GM21619 (cell line): ENCODE data around the gene DCAF10.
"Not testable (repeated sequence)": the region's sequence is repeated elsewhere in the genome, so short reads cannot be mapped to it uniquely, and the experiment has no call there.

Source experiments
- ATAC-seq: cut with Tn5 transposase; IDR thresholded peaks from one replicate; pipeline ENCODE4 v1.9.1; 2021; ENCODE audit not compliant: unreplicated experiment

The DCAF10 gene

DNA sequence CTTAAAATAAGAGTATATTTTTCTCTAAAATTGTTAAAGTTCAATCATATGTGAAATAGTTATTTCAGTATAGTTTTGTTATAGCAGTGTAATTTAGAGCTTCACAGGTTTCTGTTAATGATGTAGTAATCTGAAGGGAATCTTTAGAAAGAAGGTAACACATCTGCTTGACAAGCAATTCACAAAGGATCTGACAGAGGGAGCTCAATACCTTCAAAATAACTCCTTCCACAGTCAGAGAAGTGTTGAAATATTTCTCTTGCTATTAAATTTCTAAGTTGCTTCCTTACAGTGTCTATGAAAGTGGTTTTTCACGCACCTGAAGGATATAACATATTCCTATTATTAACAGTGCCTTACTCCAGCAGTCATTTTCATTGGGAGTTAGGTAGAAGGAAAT is 58.4 kb downstream of the DCAF10 start:
- no peak for ATAC-seq

DNA sequence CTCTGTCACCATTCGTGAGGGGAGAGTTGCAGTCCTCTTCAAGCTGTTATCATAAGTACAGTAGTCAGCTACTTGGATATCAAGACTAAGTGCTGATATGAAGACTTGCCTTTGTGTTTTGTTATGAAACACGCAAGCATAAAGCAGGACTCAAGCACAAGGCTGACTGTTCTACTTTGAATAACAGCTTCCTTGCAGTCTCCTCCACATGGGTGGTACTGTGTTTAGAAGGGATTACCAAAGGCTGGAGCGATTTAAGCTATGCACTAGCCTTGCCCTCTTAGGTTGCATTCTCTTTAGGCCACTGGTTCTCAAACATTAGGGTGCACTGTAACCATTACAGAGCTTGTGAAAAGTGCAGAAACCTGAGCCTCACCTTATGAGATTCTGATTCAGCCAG is 61.9 kb downstream of the DCAF10 start:
- no peak for ATAC-seq

DNA sequence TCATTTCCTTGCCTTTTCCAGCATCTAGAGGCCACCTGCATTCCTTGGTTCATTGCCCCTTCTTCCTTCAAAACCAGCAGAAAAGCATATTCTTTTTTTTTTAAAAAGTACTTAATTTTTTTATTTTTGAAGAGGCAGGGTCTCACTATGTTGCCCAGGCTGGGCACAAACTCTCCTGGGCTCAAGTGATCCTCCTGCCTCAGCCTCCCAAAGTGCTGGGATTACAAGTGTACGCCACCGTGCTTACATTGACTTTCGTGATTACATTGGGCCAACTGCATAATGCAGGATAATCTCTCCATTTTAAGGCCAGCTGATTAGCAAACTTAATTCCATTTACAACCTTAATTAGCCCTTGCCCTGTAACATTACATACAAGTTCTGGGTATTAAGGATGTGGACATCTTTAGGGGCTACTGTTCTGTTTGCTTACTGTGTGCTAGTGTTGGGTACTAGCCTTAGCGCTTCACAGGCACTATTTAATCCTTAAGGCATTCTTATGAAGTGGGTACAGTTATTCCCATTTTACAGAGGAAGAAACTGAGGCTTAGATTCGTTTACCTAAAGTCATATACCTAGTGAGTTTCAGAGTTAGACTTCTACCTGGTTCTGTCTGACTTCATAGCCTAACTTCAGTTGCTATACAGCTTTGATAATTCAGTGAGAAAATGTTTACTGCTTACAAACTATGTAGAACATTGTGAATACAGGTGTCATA is 69.6 kb downstream of the DCAF10 start:
- ATAC-seq = no peak

DNA sequence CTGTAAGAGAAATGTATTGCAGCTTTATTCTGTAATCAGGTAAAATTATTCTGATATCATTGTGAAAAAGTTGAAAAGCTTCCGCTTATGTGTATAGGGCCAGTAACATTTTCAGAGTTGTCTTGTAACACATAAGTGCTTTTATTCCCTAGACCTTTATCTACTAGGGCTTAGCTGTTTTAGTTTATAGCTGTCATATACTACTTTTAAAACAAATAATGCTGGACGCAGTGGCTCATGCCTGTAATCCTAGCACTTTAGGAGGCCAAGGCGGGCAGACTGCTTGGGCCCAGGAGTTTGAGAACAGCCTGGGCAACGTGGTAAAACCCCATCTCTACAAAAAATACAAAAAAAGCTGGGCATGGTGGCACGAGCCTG is 70.2 kb downstream of the DCAF10 start:
- no peak for ATAC-seq

- ATAC-seq = no peak
Observed at GRCh38 chr9:37873955-37874354, 73.4 kb downstream of the DCAF10 start.

DNA sequence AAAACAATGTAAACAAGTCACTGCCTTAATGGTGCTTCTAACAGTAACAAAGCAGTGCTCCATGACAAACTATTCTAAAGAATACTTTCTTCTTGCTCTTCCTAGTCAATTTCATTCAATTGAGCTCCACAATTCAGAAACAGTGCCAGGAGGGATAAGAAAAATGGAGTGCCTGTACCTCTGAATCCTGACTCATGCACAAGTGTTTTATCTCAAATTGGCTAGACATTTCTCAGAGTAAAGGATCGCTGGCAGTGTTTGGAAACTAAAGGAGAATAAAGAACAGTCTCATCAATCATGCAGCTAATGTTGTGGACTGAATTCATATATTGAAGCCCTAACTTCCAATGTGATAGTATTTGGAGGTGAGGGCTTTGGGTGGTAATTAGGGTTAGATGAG is 75.8 kb downstream of the DCAF10 start:
- no peak for ATAC-seq

GRCh38 chr9:37880916-37881479 is 80.4 kb downstream of the DCAF10 start:
- ATAC-seq = no peak

- not testable (repeated sequence) for ATAC-seq
Observed at GRCh38 chr9:37887977-37888583, 87.5 kb downstream of the DCAF10 start.

- no peak for ATAC-seq
Observed at GRCh38 chr9:37889536-37889935, 88.9 kb downstream of the DCAF10 start.

DNA sequence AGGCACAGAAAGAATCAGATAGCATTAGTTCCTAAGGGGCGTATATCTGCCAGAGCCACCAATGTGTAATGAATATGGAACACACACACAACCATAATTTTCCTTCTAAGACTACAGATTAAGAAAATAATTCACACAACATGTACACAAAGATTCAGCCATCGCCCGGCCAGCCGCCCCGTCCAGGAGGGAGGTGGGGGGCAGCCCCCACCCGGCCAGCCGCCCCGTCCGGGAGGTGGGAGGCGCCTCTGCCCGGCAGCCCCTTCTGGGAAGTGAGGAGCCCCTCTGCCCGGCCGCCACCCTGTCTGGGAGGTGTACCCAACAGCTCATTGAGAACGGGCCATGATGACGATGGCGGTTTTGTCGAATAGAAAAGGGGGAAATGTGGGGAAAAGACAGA is 90.4 kb downstream of the DCAF10 start:
- ATAC-seq = not testable (repeated sequence)

DNA sequence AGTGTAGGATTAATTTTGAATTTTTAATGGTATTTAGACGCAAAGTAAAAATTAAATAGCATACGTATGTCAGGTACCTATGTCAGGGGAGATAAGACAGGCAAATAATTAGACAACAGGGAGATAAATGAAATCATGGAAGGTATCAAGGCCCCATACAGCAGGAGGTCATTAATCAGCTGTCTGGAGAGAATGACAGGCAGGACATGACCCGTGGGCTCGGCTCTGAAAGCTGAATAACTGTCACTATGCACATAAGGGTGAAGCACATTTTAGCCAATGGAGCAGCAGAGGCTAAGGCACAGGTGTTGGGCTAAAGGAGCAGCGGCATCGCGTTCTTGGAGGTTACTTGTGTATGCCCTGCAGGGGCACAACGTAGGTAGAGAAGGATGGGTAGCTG is 91.5 kb downstream of the DCAF10 start:
- ATAC-seq = no peak

GRCh38 chr9:37897665-37898064 is 97.1 kb downstream of the DCAF10 start:
- ATAC-seq = no peak

GRCh38 chr9:37899041-37899440 is 98.4 kb downstream of the DCAF10 start:
- ATAC-seq = no peak

DNA sequence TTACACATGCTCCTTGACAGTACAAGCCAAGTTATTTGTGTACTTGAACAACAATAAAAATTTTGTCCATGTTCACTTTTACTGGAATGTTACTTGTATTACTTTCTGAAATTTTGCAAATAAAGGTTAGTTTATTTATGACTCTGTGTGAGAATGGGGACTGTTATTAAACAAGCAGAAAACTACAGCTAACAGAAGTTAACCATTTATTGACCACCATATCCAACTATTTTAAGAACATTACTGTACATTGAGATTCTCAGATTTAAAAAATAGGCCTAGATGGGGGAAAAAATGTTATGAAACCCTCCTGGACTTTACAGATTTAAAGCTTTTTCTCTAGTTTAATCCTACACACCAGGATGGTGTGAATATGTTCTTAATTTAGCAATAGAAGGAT is 101.5 kb downstream of the DCAF10 start:
- ATAC-seq = no peak

GRCh38 chr9:37902796-37903646 is 102.4 kb downstream of the DCAF10 start:
- ATAC-seq = peak; percentile 17

DNA sequence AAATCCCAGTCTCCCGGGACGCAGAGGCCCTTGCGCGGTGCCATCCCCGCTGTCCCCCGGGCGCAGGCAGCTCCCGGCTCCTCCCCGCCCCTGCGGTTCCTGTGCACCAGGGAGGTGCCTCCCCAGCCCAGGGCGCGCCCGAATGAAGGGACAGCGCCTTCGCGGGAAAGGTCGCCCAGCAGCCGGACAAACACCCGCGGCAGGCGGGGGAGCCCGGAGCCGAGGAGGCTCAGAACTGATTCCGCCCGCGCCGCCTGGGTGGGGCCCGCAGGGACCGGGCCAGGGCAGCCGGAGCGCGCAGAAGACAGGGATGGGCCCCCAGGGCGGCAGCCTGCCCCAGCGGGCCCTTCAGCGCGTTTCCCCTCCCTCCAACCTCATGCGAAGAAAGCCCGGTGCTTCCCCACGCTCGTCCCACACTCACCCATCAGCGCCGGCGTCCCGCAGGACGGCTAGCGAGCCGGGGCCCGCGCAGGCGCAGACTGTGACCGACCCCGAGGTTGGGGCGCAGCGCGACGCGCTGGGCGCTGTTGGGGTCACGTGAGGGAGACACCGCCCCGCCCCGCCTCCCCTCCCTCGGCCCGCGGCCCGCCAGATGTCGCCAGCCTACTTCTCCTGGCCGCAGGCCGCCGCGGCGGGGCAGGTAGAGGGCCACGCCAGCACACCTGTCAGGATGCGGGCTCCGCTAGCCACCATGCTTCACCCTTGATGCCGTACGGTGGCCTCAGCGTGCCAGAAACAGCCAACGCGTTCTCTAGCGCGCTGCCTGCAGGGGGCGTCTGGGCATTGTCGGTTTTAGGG is 103.2 kb downstream of the DCAF10 start, which contains the start of gene SLC25A51:
TSS of gene SLC25A51 (minus strand) at position 481 of the 798 bp plus-strand sequence. CDS start 15,577 bp downstream, outside the sequence.
- peak; percentile 75 for ATAC-seq

DNA sequence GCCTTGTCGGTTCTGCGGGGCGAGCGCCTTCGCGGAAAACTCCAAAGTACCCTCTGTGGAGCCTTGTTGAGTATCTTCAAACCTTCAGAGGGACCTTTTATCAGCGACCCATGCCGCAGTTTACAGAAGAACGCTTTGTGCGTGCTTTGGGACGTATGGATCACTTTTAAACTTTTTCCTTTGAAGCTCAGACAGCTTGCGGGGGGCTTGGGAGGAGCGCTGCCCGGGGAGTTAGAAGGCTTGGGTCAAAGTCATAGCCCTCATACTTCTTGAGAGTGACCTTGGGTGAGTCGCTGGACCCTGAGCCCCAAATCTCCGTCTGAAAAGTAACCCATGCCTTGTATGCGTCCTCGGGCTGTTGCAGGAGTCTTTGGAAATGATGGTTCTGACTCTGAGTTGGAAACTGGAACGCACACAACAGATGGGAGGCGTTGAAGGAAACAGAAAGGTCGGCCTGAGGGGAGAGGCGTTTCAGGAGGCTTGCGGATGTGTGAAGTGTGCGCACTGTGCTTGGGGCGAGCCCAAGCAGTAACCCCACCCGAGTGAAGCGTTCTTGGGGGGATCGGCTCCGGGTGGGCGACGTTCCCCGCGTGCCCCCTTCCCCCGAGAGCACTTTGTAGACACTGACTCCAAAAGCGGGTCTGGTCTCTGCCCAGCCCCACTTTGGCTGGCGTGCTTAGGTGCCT is 104.0 kb downstream of the DCAF10 start:
- no peak for ATAC-seq

DNA sequence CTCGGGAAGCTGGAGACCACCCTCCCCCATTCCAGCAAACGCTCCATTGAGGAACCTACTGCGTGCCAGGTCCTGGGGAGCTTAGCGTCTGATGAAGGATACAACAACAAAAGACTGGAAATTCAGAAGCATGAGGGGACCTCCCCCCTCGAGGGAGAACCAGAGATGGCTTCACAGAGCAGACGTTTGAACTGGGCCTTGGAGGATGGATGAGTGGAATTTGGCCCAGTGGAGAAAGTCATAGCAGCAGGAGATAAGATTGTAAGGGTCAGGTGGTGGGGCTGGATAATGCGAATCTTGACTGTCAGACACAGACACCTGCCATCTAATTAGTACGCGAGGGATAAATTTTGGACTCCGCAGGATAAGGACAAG is 104.5 kb downstream of the DCAF10 start:
- ATAC-seq = no peak

GRCh38 chr9:37905776-37906175 is 105.2 kb downstream of the DCAF10 start:
- no peak for ATAC-seq
